GM19467 (cell line): ENCODE data around the gene S100P.
"Not testable (repeated sequence)": the region's sequence is repeated elsewhere in the genome, so short reads cannot be mapped to it uniquely, and the experiment has no call there.

ENCODE experiments used
- ATAC-seq: cut with Tn5 transposase; IDR thresholded peaks from one replicate; pipeline ENCODE4 v1.9.1; 2021; ENCODE audit warnings: mild to moderate bottlenecking, moderate library complexity; ENCODE audit not compliant: unreplicated experiment

S100P gene

GRCh38 chr4:6693231-6694176, at the start of gene S100P:
Gene S100P (plus strand): TSS chr4:6693878. CDS start chr4:6693933, 55 bp downstream.
- ATAC-seq, result no peak

- ATAC-seq, result no peak
Measured at GRCh38 chr4:6644792-6645530, 48.7 kb upstream of the S100P start.

- no peak for ATAC-seq
Measured at GRCh38 chr4:6647169-6647568, 46.5 kb upstream of the S100P start.

- no peak for ATAC-seq
Measured at GRCh38 chr4:6647582-6648230, 46.0 kb upstream of the S100P start.

- ATAC-seq, result no peak
Measured at GRCh38 chr4:6649216-6649615, 44.5 kb upstream of the S100P start.

- not testable (repeated sequence) for ATAC-seq
Measured at GRCh38 chr4:6654211-6654610, 39.5 kb upstream of the S100P start.

- ATAC-seq, result not testable (repeated sequence)
Measured at GRCh38 chr4:6655291-6655690, 38.4 kb upstream of the S100P start.

GRCh38 chr4:6655924-6656323, 37.8 kb upstream of the S100P start:
- ATAC-seq, result no peak

GRCh38 chr4:6657242-6658208, 36.2 kb upstream of the S100P start:
- ATAC-seq, result no peak

- ATAC-seq, result no peak
Measured at GRCh38 chr4:6658209-6658595, 35.5 kb upstream of the S100P start.

GRCh38 chr4:6658597-6659075, 35.0 kb upstream of the S100P start:
- ATAC-seq, result no peak

GRCh38 chr4:6659897-6660296, 33.8 kb upstream of the S100P start:
- no peak for ATAC-seq

- ATAC-seq, result no peak
Measured at GRCh38 chr4:6660430-6660829, 33.2 kb upstream of the S100P start.

- no peak for ATAC-seq
Measured at GRCh38 chr4:6662591-6662990, 31.1 kb upstream of the S100P start.

GRCh38 chr4:6663596-6664393, 29.9 kb upstream of the S100P start:
- no peak for ATAC-seq

- ATAC-seq, result no peak
Measured at GRCh38 chr4:6665320-6665654, 28.4 kb upstream of the S100P start.

- ATAC-seq, result no peak
Measured at GRCh38 chr4:6668391-6668790, 25.3 kb upstream of the S100P start.

- no peak for ATAC-seq
Measured at GRCh38 chr4:6671648-6672047, 22.0 kb upstream of the S100P start.

- no peak for ATAC-seq
Measured at GRCh38 chr4:6672131-6672530, 21.5 kb upstream of the S100P start.
